Upper lobe of right lung (tissue), 1 donor: Measurements from ENCODE around the gene ARL6IP4. TPM values are rescaled to one million over a fixed set of nuclear protein-coding genes. Genes with fewer than 3 reads are reported as not detected.
A peak's percentile ranks its signal among the peaks of the same experiment; 100 is the strongest.

Experiments used
- ATAC-seq: fragments of 200-7000 bp; cut with Tn5 transposase; one replicate; pipeline ENCODE4 v1.9.1; 2020; ENCODE audit warnings: mild to moderate bottlenecking, moderate library complexity
- DNase-seq: peaks from one replicate; pipeline ENCODE4 v3.0.0-alpha.2; 2020
- H3K27ac ChIP-seq: fragments of 200-600 bp; one replicate; pipeline ENCODE4 v1.8.0; 2022
- H3K27me3 ChIP-seq: fragments of 200-600 bp; one replicate; pipeline ENCODE4 v1.8.0; 2022; ENCODE audit warnings: mild to moderate bottlenecking
- H3K36me3 ChIP-seq: fragments of 200-600 bp; one replicate; pipeline ENCODE4 v1.8.0; 2022
- H3K4me1 ChIP-seq: fragments of 200-600 bp; one replicate; pipeline ENCODE4 v1.8.0; 2022
- H3K4me3 ChIP-seq: fragments of 200-600 bp; one replicate; pipeline ENCODE4 v1.8.0; 2022; ENCODE audit warnings: mild to moderate bottlenecking
- H3K9me3 ChIP-seq: fragments of 200-600 bp; one replicate; pipeline ENCODE4 v1.8.0; 2022
- intact Hi-C: fragments of 100-400 bp; cut with DNase I; formaldehyde crosslinking; loops from one replicate; pipeline ENCODE4 v1.11.0; 2022
- total RNA-seq: library from RNA; stranded (reverse); fragmentation: NEBNext Ultra II Directional; extraction: Animal tissue kit (Norgen Biotek cat#: 25700); gene quantifications from one replicate; pipeline ENCODE4 v1.2.1, GENCODE V29; 2021
- TF ChIP-seq, protein P1 (sequence below): fragments of 200-600 bp; IDR thresholded peaks from one replicate; pipeline ENCODE4 v1.8.0; 2022; ENCODE audit warnings: antibody characterized with exemption
- donor health status: DM: no; HTN: yes; CAD: no; lungs with severe emphysema.

Gene ARL6IP4
- total RNA-seq, 1 donor from 2014 or later = 124 TPM

DNA sequence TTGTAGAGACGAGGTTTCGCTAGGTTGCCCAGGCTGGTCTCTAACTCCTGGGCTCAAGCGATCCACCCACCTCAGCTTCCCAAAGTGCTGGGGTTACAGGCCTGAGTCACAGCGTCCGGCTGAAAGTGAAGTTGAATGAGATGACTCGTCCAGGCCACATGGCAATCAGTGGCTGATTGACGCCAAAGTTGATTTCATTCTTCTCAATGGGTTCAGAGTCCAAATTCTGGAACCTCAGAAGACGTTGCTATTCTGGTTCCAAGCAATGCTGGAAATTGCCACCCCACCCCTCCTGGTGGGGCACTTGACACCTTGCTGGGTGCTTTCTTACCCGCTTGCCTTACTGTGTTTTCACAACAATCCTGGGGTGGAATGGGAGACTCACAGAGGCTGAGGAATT, 29.1 kb upstream of the ARL6IP4 start:
- peaks cover 10% of the 10 kb centered on the region for H3K4me1 ChIP-seq
- no peaks in the 10 kb centered on the region for H3K36me3 ChIP-seq
- DNase-seq = no peak
- TF ChIP-seq, protein P1, sequence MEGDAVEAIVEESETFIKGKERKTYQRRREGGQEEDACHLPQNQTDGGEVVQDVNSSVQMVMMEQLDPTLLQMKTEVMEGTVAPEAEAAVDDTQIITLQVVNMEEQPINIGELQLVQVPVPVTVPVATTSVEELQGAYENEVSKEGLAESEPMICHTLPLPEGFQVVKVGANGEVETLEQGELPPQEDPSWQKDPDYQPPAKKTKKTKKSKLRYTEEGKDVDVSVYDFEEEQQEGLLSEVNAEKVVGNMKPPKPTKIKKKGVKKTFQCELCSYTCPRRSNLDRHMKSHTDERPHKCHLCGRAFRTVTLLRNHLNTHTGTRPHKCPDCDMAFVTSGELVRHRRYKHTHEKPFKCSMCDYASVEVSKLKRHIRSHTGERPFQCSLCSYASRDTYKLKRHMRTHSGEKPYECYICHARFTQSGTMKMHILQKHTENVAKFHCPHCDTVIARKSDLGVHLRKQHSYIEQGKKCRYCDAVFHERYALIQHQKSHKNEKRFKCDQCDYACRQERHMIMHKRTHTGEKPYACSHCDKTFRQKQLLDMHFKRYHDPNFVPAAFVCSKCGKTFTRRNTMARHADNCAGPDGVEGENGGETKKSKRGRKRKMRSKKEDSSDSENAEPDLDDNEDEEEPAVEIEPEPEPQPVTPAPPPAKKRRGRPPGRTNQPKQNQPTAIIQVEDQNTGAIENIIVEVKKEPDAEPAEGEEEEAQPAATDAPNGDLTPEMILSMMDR = no peak
- intact Hi-C loops = loop anchor here (2.0 to 10.0 kb wide), 2 partner anchors 91 to 157 kb away; no protein-coding TSS in a partner anchor
- H3K9me3 ChIP-seq = no peaks in the 10 kb centered on the region
- no peak for ATAC-seq
- no peak overlapping the region for H3K27ac ChIP-seq
- H3K4me3 ChIP-seq = no peak overlapping the region
- no peaks in the 10 kb centered on the region for H3K27me3 ChIP-seq

DNA sequence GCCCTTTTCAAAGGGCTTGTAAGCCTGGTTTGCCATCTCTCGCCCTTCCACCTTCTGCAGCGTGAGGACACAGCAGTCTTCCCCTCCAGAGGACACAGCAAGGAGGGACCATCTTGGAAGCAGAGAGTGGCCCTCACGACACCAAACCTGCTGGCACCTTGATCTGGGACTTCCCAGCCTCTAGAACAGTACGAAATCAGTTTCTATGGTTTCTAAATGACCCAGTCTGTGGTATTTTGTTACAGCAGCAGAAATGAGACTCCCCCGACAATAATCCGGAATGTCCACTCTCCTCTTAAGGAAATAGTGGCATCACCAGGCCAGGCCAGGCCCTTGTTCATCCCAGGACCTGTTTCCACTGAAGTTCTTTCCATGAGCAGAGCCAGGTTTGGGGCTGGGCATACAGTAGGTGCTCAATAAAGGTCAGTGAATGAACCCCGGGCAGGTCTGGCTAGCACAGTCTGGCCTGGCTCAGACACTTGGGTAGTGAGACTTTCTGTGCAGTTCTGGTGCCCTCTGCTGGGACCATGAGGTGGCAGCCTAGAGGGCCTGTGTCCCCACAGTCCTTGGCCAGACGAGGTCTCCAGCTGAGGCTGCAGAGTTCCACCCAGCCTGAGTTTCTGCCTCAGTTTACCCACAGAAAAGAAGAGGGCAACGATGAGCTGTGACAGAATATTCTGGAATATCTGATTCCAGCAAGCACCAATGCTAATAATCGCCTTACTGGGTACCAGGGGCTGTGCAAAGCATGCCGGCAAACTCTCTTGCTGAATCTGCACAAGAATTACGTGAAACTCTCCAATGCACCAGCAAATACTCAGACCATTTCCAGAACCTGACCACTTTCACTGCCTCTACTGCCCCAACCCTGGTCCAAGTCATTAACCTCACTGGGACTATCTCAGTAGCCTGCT, 28.2 kb upstream of the ARL6IP4 start:
- peaks cover 2% of the 10 kb centered on the region for H3K4me1 ChIP-seq
- no peaks in the 10 kb centered on the region for H3K27me3 ChIP-seq
- no peak overlapping the region for H3K27ac ChIP-seq
- TF ChIP-seq, protein P1 = peak; percentile 91
- H3K4me3 ChIP-seq = no peak overlapping the region
- peak; percentile 95 for ATAC-seq
- peak; percentile 83 for DNase-seq
- intact Hi-C loops = loop anchor here (2.0 to 10.0 kb wide), 2 partner anchors 91 to 157 kb away; no protein-coding TSS in a partner anchor
- H3K9me3 ChIP-seq = no peaks in the 10 kb centered on the region
- no peaks in the 10 kb centered on the region for H3K36me3 ChIP-seq

- no peak overlapping the region for H3K27ac ChIP-seq
- TF ChIP-seq, protein P1 = no peak
- H3K4me3 ChIP-seq = no peak overlapping the region
- no peaks in the 10 kb centered on the region for H3K9me3 ChIP-seq
- DNase-seq (no peak), ATAC-seq (no peak)
- no peaks in the 10 kb centered on the region for H3K27me3 ChIP-seq
- intact Hi-C loops = loop anchor here (10.0 kb wide), 1 partner anchor 160 kb away; no protein-coding TSS in a partner anchor
- H3K36me3 ChIP-seq = no peaks in the 10 kb centered on the region
- no peaks in the 10 kb centered on the region for H3K4me1 ChIP-seq
These were observed 25.3 kb upstream of the ARL6IP4 start for GRCh38 chr12:122955156-122955555.

DNA sequence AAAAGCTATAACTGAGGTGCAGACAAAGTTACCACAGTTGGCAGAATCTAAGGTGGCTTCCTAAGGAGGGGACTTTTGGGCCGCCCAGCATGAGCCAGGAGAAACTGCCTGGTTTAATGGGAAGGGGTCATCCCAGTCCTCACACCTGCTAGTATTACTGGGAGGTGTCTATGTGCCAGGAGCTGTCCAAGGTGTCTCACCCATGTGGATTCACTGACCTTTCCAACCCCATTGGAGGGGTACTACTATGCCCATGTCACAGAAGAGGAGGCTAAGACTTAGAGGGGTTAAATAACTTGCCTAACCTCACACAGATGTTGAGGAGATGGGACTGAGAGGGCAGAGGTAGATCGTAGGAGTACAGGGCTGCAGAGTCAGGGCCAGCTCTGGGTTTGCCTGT, 24.4 kb upstream of the ARL6IP4 start:
- H3K27me3 ChIP-seq = no peaks in the 10 kb centered on the region
- H3K4me3 ChIP-seq = no peak overlapping the region
- no peak overlapping the region for H3K27ac ChIP-seq
- TF ChIP-seq, protein P1 = no peak
- no peak for DNase-seq
- no peaks in the 10 kb centered on the region for H3K4me1 ChIP-seq
- H3K9me3 ChIP-seq = no peaks in the 10 kb centered on the region
- intact Hi-C loops = loop anchor here (10.0 kb wide), 1 partner anchor 161 kb away; no protein-coding TSS in a partner anchor
- ATAC-seq = no peak
- H3K36me3 ChIP-seq = no peaks in the 10 kb centered on the region

- Histone ChIP-seq H3K4me3 (no peak overlapping the region), H3K9me3 (no peaks in the 10 kb centered on the region), H3K4me1 (peaks cover 3% of the 10 kb centered on the region), H3K27ac (no peak overlapping the region), H3K36me3 (no peaks in the 10 kb centered on the region), H3K27me3 (no peaks in the 10 kb centered on the region)
- TF ChIP-seq, protein P1 = no peak
- DNase-seq (no peak), ATAC-seq (no peak)
- intact Hi-C loops = loop anchor here (10.0 kb wide), 1 partner anchor 164 kb away; no protein-coding TSS in a partner anchor
These were observed 22.1 kb upstream of the ARL6IP4 start for GRCh38 chr12:122958198-122958888.
